OCI-LY1 (cell line): ENCODE data around the gene WDR31.

Experiments
- H2AFZ ChIP-seq: fragments of 200-600 bp; sonication (generic), shearing (Covaris generic); 2 replicates; pipeline ENCODE4 v1.6.0; 2014; ENCODE audit warnings: antibody characterized with exemption, mild to moderate bottlenecking, low read length
- H3F3A ChIP-seq: fragments of 200-600 bp; sonication (generic), shearing (Covaris generic); 2 replicates; pipeline ENCODE4 v1.6.0; 2014; ENCODE audit warnings: mild to moderate bottlenecking, antibody characterized with exemption, low read length, moderate library complexity; ENCODE audit not compliant: insufficient read depth
- H3K27ac ChIP-seq: fragments of 200-600 bp; sonication (generic); 2 replicates; pipeline ENCODE4 v1.5.1; 2014; ENCODE audit warnings: low read length, mixed run types, mild to moderate bottlenecking, low read depth; ENCODE audit not compliant: poor library complexity, severe bottlenecking
- H3K27me3 ChIP-seq: fragments of 200-600 bp; sonication (generic); 2 replicates; pipeline ENCODE4 v1.6.0; 2014; ENCODE audit warnings: antibody characterized with exemption, mild to moderate bottlenecking, low read length, moderate library complexity; ENCODE audit not compliant: insufficient read depth
- H3K36me3 ChIP-seq: fragments of 200-600 bp; sonication (generic); 2 replicates; pipeline ENCODE4 v1.6.1; 2014; ENCODE audit warnings: mild to moderate bottlenecking, antibody characterized with exemption, low read length, moderate library complexity, mixed read lengths; ENCODE audit not compliant: insufficient read depth
- H3K4me1 ChIP-seq: fragments of 200-600 bp; sonication (generic); 2 replicates; pipeline ENCODE4 v1.5.1; 2014; ENCODE audit warnings: mild to moderate bottlenecking, low read length, moderate library complexity; ENCODE audit not compliant: insufficient read depth, severe bottlenecking
- H3K4me2 ChIP-seq: fragments of 200-600 bp; sonication (generic), shearing (Covaris generic); 2 replicates; pipeline ENCODE4 v1.6.1; 2014; ENCODE audit warnings: low read length
- H3K4me3 ChIP-seq: fragments of 200-600 bp; sonication (generic); 2 replicates; pipeline ENCODE4 v1.5.1; 2014; ENCODE audit warnings: low read length, low read depth, mild to moderate bottlenecking, mixed read lengths; ENCODE audit not compliant: poor library complexity, severe bottlenecking
- H3K79me2 ChIP-seq: fragments of 200-600 bp; shearing (Covaris generic); 2 replicates; pipeline ENCODE4 v1.6.1; 2016; ENCODE audit warnings: mixed run types, low read length, mixed read lengths; ENCODE audit not compliant: insufficient read depth
- H3K9ac ChIP-seq: fragments of 200-600 bp; sonication (generic), shearing (Covaris generic); 2 replicates; pipeline ENCODE4 v1.6.1; 2014; ENCODE audit warnings: mild to moderate bottlenecking, low read length, mixed read lengths
- H3K9me2 ChIP-seq: fragments of 200-600 bp; sonication (generic), shearing (Covaris generic); 2 replicates; pipeline ENCODE4 v1.6.1; 2014; ENCODE audit warnings: low read depth, mild to moderate bottlenecking, low read length, mixed read lengths
- H3K9me3 ChIP-seq: fragments of 200-600 bp; shearing (Covaris generic); 2 replicates; pipeline ENCODE4 v1.6.1; 2014; ENCODE audit warnings: low read length, mixed read lengths
- H4K20me1 ChIP-seq: fragments of 200-600 bp; sonication (generic), shearing (Covaris generic); 2 replicates; pipeline ENCODE4 v1.6.0; 2016; ENCODE audit warnings: mild to moderate bottlenecking, low read length; ENCODE audit not compliant: insufficient read depth
- CTCF ChIP-seq: fragments of 200-600 bp; sonication (generic), shearing (Covaris generic); IDR thresholded peaks from 2 replicates; pipeline ENCODE4 v1.5.1; 2017; ENCODE audit warnings: mild to moderate bottlenecking, antibody characterized with exemption, low read length, moderate library complexity, mixed read lengths
- EZH2 ChIP-seq: fragments of 200-600 bp; sonication (generic), shearing (Covaris generic); IDR thresholded peaks from 2 replicates; pipeline ENCODE4 v1.8.0; 2017; ENCODE audit warnings: borderline replicate concordance, mixed run types, mild to moderate bottlenecking, antibody characterized with exemption, low read length, moderate library complexity, mixed read lengths

WDR31 gene

GRCh38 chr9:113337714-113338113 is 2.4 kb downstream of the WDR31 start:
- Histone ChIP-seq H3K9ac (no peak overlapping the region), H3K27ac (no peak overlapping the region), H3K4me3 (no peak overlapping the region), H3K27me3 (peaks cover 4% of the 10 kb centered on the region; the same call in 1 of the 2 replicates), H3K9me3 (no peaks in the 10 kb centered on the region), H3K79me2 (no peaks in the 10 kb centered on the region), H4K20me1 (no peaks in the 10 kb centered on the region), H3K4me1 (peaks cover 26% of the 10 kb centered on the region), H3K9me2 (no peaks in the 10 kb centered on the region), H3K36me3 (no peaks in the 10 kb centered on the region), H3F3A (no peaks in the 10 kb centered on the region), H3K4me2 (no peak overlapping the region), H2AFZ (no peak overlapping the region)
- TF ChIP-seq EZH2 (no peak), CTCF (no peak)

GRCh38 chr9:113331780-113332179 is 8.3 kb downstream of the WDR31 start:
- Histone ChIP-seq H3K27ac (no peak overlapping the region), H3K9me3 (no peaks in the 10 kb centered on the region), H3K4me3 (no peak overlapping the region), H3K4me1 (no peaks in the 10 kb centered on the region), H3K4me2 (no peak overlapping the region), H2AFZ (no peak overlapping the region), H3K9ac (no peak overlapping the region), H3K27me3 (no peaks in the 10 kb centered on the region), H3K36me3 (no peaks in the 10 kb centered on the region), H3K79me2 (no peaks in the 10 kb centered on the region), H4K20me1 (no peaks in the 10 kb centered on the region), H3K9me2 (no peaks in the 10 kb centered on the region), H3F3A (no peaks in the 10 kb centered on the region)
- TF ChIP-seq EZH2 (no peak), CTCF (no peak)

GRCh38 chr9:113328045-113328782 is 11.9 kb downstream of the WDR31 start:
- no peaks in the 10 kb centered on the region for H3K4me1 ChIP-seq
- H3K9me3 ChIP-seq = no peaks in the 10 kb centered on the region
- H3K27me3 ChIP-seq = no peaks in the 10 kb centered on the region
- no peak overlapping the region for H3K4me2 ChIP-seq
- no peak overlapping the region for H2AFZ ChIP-seq
- no peak for TF ChIP-seq EZH2
- no peak for TF ChIP-seq CTCF
- H4K20me1 ChIP-seq = no peaks in the 10 kb centered on the region
- H3K9me2 ChIP-seq = no peaks in the 10 kb centered on the region
- no peaks in the 10 kb centered on the region for H3K79me2 ChIP-seq
- no peak overlapping the region for H3K27ac ChIP-seq
- no peak overlapping the region for H3K9ac ChIP-seq
- H3F3A ChIP-seq = no peaks in the 10 kb centered on the region
- H3K4me3 ChIP-seq = no peak overlapping the region
- H3K36me3 ChIP-seq = no peaks in the 10 kb centered on the region
